ENCODE data around the gene APBB1IP.

The APBB1IP gene

DNA sequence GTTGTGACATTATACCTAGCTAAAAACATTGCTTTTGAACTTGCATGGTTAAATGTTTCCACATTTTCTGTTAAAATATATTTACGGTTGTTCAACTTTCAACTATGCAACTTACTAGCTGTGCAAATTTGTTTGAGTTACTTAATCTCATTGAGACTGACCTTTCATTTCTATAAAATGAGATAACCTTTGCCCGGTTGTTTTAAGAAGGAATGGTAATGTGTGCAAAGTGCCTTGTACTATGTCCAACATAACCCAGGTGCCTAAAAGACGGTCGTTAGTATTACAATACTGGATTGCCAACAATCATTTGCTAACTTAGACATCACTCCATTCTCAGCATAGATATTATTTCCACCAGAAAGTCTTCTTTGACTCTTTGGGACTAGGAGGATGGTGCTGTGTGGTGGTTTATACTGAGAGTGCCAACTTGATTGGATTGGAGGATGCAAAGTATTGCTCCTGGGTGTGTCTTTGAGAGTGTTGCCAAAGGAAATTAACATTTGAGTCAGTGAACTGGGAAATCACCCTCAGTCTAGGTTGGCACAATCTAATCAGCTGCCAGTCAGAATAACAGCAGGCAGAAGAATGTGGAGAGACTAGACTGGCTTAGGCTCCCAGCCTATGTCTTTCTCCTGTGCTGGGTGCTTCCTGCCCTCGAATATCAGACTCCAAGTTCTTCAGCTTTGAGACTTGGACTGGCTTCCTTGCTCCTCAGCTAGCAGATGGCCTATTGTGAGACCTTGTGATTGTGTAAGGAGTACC, 174.2 kb downstream of the APBB1IP start:
- in situ Hi-C loops (cut with HindIII; ENCODE audit: low pct_unique_long_range_greater_than_20kb, low sequenced_read_pairs), result no loop called here
- TF ChIP-seq JUND (IDR thresholded peaks at IDR 0.05; ENCODE audit: low read depth), result no peak
- no peak for DNase-seq (ENCODE audit: low read depth in 1 of 2, low spot score in 1 of 2)
